Activated T-cell treated with anti-CD3 and anti-CD28 coated beads, Interleukin-2, amount 50 U/mL, for 1 hour (primary cell): ENCODE data around the gene PTPRT.
"Not testable (repeated sequence)": the region's sequence is repeated elsewhere in the genome, so short reads cannot be mapped to it uniquely, and the experiment has no call there.

Experiments
- DNase-seq: peaks from one replicate; pipeline ENCODE4 v3.0.0-alpha.2; 2020

The PTPRT gene

DNA sequence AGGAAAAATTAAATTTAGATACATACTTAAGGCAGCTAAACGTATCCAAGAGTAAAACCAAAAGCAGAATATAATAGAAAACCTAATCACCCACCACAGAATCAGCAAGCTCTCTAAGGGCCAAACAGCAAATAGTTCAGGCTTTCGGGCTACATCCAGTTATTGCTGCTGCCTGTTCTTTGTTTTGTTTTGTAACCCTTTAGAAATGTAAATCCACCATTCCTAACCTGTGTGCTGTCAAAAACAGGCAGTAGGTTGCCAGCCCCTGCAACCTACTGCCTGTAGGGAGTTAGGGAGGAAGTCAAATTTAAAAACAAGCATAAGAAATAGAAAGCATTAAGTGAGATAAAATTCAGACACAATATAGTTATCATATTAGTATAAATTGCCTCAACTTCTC is 225.9 kb downstream of the PTPRT start:
- no peak for DNase-seq

DNA sequence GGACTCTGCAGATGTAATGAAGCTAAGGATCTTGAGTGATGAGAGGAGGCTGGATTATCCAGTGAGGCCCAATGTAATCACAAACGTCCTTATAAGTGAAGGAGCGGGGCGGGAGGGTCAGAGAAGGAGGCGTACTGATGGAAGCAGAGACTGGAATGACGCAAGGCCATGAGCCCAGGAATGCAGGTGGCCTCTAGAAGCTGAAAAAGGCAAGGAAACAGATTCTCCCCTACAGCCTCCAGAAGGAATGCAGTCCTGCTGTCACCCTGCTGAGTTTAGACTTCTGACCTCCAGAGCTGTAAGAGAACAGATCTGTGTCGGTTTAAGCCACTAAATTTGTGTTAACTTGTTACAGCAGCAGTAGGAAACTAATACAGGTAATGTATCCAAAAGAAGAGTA is 227.9 kb downstream of the PTPRT start:
- no peak for DNase-seq

DNA sequence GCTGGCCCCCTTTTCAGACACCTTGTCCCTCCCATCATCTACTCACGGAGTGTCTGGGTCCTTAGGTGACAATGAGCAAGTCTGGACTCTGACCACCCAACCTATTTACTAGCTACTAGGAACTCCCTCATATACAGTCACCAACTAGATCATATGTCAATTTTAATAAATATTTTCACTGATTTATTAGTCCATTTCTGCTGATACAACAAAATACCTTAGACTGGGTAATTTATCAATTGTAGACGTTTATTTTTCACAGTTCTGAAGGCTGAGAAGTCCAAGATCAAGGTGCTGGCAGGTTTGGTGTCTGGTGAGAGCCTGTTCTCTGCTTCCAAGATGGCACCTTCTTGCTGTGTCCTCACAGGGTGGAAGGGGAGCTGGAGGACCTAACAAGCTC is 229.7 kb downstream of the PTPRT start:
- DNase-seq, result no peak

DNA sequence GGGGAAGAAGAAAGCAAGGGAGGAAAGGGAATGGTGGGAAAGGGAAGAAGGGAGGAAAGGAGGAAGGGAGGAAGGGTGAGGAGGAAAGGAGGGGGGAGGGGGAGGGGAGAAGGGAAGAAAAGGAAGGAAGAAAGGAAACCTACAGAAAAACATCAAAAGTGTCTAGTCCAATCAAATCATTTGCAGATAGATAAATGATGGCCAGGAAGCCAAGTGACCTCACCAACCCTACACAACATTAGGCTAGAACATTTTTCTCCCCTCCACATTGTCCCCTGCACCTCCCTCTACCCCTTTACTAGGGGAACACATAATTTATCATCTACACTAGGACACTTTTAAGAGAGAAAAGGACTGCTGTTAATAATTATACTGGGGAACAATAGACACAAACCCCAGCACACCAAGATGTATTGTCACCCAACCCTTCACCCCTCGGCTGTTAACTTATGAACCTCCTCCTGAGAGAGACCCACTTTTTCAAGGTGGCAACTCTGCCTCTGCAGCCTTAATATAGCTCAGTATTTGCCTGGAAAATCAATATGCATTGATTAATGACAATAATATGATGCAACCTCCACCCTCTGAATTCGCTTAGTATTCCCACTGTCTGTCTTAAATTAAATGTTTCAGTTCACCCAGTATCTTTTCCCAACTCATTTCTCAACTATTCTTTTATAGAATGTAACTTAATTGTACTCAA is 231.2 kb downstream of the PTPRT start:
- no peak for DNase-seq

DNA sequence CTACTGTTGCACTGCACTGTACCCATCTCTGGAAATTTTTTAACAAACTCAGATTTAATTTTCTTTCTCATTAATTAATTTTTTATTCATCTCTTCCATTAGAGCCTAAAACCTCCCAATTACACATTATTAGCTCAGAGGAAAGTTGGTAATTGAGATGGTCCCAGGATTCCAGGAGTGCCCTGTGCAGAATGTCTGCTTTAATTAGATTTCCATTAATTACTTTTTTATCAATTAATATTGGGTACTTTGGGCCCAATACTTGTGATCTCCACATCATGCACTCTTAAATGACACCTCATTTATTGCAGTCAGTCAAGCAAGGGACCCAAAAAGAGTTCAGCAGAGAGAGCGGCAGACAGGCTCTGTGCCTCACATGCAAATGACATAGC is 232.0 kb downstream of the PTPRT start:
- DNase-seq, result no peak

DNA sequence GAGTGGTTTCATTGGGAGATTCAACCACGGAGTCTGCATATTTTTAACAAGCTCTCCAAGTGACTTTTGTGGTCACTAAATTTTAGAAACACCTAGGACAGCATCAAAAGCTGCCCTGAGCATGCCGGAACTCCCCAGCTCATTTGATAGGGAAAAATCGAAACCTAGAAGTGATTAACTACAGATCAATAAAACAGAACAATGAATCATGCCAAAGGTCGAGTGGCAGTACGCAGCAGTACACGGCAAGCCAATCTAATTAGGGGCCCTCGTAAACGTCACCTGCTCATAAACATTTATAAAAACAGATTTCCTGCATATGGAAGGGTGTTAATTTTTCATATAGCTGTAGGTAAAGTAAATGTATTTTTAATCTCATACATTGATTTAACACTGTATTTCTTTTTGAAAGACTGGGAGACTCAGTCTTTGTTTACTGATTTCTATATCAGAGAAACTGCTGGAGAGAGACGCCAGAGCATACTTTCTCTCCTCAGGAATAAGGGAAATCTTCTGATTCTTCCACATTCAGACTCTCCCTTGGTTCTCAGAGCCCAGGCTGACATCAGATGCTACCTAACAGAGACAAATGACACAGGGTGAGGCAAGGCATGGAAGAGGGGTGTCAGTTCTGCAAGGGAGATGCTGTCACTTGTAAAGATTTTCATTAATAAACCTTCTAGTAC is 232.5 kb downstream of the PTPRT start:
- no peak for DNase-seq

DNA sequence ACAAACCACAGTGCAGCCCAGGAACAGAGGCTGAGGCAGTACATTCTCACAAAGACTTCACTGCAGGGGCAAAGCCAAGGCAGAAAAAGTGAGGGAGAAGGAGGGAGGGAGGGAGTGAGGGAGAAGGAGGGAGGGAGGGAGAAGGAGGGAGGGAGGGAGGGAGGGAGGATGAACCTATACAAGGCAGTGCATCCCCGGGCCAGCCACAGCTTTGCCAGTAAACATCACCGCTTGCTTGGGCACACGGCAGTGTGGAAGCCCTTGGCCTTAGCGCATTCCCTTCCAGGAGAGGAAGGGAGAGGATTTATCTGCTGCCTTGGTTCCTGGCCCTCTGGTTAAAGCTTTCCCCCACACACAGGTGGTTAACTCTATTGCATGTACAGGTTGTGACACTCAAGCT is 234.0 kb downstream of the PTPRT start:
- DNase-seq, result no peak

DNA sequence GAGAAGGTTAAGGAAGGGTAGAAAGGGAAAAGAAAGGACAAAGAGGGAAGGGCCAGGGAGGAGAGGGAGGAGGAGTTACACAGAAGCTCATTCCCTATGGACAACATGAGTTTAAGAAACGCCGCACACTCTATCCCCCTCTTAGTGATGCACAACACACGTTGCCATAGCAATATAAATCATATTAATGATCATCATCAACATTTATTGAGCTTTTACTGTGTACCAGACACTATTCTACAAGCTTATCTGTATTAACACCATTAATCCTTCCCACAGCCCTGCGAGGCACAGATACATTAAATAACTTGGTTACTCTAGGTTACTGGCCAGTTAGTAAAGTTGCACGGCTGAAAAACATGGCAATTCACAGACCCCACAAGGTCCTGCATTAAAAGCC is 234.8 kb downstream of the PTPRT start:
- no peak for DNase-seq

DNA sequence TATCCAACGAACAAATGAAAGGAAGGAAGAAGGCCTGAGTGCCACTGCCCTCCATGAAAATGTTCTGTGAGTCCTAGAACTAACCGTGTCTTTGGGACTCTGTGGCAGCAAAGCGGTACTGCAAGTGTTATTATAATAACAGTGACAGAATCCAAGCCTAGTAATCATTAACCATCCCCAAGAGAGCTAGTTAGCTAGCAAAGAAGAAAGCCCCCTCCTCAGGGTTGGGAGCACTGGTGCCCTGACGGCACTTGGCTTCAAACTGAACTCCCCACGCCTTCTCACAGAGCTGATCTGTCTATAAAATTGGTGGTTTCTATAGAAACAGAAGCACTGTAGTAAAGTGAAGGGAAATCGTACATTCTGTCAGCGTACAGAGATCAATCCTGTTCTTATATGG is 239.8 kb downstream of the PTPRT start:
- DNase-seq, result no peak

DNA sequence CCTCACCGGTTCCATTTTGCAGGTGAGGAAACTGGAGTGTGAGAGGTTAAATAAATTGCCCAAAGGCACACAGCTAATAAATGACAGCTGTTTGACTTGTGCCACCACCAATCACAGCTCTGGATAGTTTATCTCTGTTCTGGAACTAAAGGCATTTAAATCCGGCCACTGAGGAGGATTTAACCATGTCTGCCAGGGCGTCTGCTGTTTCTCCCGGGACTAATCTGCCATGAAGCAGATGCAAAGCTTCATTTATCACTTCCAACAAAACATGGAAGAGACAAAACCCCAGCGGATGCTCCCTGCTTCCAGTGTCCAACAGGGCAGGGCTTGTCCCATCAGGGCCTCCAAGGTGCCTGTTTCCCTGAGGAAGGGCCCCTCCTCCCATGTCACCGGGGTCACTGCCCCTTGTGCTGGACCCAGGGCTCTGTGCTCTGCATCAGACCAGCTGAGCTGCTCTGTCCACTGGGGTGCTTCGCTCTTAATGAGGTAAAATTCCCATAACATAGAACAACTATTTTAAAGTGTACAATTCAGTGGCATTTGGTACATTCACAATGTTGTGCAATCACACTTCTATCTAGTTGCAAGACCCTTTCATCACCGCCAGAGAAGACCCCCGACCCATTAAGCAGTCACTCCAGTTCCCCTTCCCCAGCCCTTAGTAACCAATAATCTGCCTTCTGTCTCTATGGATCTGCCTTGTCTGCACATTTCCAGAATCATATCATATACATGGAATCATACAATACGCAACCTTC is 244.3 kb downstream of the PTPRT start:
- DNase-seq, result no peak

DNA sequence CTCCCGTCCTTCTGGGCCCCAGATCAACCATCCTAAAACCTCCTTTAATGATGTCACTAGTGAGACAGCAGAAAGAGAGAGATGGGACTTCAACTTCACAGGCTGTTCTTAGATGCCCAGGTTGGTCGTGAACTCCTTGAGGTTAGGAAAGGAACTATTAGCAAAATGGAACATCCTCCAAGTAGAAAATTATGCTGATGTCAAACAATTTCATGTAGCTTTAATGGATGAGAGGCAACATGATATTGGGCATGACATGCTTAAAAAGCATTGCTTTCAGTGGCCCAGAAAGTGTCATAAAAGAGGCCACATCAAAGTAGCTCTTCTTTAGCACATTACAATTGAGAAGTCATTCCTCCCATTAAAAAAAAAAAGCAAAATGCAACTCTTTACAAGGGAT is 248.1 kb downstream of the PTPRT start:
- no peak for DNase-seq

DNA sequence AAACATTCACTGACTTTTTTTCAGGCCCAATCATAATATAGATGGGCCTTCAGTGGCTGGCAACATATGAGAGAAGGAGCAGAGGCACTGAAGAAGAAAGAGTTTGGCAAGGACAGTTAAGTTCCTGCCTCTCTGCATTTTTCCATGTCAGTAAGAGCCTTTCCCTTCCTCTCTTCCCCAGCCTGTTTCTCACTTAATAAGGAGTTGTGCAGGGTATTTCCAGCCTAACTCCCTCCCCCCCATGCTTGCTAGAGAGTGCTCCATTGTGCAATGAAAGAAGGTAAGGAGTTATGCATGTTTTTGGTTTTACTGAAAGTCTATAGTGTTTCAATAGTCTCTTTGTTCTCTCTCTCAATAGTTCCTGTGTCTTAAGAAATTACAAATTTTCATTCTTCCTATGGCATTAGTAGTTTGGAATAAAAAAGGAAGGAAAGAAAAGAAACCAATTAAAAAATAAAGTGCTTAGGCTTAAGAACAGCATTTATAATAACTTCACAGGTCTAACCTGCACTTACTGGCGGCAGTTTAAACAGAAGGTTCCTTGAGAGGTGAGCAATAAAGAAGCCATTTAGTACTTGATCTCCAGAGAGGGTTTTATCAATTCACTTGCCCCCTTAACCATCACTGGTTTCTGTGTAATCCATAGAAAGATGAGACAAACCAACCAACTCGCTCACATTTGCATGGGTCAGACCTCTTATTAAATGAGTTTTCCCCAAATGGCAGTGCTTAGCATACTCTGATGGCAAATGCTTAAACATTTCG is 251.1 kb downstream of the PTPRT start:
- DNase-seq, result no peak

DNA sequence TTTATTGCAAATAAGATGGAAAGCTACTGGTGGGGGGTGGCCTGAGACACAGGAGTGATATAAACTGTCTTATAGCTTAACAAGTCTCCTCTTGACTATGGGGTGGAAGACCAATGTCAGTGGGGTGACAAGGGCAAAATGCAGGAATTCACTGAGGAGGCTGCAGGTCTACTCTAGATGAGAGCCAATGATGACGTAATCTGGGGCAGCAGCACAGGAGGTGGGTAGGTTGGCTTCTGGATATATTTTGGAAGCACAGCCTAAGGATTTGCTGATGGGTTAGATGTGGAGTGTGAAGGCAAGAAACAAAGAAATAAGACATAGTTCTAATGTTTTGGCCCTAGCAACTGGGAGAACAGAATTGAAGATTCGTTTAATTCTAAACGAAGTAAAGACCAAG is 253.2 kb downstream of the PTPRT start:
- DNase-seq, result no peak

DNA sequence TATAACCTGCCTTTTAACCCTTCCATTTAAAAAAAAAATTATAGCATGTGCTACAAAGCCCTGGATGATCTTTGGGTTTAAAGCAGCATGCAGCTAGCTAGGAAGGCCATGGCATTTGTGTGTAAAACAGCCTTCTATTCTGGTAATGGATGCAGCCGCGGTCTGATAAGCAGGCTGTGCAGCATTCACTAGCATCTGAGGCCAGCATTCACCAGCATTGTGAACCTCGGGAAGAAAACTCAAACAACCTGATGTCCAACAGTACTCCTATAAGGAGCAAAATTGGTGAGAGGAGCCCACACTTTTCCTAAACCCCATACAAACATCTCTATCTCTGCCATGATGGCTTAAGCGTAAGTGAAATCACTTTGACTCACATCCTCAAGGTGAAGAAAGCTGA is 265.5 kb downstream of the PTPRT start:
- DNase-seq, result no peak

DNA sequence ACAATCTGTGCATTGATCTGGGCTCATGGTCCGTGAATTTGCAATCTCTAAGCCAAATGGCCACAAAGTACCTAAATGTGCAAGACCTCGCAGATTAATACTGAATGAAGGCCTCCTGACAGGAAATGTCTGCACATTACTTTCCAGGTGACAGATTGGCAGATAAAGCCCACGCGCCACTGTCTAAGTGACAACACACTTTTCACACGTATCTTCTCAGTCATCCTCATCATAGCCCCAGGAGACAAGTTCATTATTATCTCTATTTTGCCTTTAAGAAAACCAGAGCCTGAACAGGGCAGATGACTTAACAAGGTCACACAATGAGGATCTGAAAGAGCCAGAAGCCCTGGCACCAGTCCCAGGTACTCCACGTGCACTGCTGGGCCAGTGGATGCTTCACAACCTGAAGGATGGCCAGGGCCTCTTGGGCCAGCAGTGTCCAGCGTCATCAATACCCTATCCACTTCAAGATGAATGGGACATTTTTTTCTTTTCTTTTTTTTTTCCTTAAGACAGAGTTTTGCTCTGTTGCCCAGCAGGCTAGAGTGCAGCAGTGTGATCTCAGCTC is 266.3 kb downstream of the PTPRT start:
- no peak for DNase-seq

DNA sequence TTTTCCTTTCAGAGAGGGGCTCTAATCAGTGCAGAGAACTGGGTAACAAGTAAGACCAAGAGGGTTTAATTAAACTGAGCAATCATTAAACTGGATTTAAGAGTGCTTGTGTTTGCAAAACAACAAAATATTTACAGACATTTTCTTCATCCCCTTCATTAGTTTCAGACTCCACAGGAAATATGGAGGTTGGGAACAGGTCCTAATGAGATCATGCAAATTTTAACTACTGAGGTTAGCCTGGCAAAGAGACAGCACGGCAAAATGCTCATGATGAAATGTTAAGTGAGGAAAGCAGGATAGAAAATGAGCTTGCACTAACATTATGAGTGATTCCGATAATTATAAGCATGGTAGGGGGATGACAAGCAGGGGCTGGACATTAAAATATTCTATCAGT is 268.9 kb downstream of the PTPRT start:
- no peak for DNase-seq

DNA sequence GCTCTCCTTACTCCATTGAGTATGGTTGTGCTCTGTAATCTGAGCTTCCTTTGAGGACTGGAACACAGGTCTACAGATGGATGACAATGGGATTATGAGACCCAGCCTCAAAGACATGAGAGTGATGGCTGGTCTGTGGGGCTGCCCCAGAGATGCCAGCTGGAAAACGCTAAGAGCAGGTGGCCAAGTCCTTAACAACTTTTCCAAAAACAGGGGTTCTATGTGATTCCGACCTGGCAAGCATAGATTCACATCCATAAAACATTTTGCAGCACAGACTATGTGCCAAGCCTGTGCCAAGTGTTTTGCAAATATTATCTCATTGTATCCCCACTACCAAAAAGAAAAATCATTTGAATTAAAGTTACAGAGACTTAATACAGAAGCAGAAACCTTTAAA is 270.4 kb downstream of the PTPRT start:
- no peak for DNase-seq

DNA sequence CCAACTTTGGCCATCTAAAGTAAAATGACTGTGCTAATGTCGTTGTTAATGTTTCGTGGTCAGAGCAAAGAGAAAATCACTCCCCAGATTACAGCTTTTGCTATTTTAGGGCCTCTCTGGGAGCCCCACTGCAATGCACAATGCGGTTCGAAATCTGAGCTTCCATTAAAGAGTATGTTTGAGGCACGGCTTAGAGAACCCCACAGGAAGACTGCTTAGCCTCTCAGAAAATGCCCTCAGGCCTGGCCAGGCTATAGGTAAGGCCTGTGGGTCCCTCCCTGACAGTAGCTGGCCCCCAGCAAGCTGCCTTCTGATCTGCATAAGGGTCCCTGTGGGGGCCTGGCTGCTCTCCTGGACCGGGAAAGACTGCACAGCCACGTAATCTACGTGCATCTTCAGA is 274.6 kb downstream of the PTPRT start:
- DNase-seq, result no peak

DNA sequence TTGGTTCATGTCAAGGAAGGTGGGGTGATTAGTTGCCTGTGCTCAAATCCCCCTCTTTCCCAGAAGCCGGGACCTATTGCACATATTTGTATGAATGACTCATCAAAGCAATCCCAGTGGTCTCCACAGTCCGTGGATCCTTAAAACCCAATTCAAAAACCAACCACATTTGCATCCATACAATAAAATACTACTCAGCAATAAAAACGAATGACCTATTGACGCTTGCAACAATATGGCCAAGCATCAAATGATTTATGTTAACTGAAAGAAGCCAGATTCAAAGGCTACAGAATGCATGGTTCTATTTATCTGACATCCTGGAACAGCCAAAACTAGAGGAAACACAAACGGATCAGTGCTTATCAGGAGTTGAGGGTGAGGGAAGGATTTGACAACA is 275.4 kb downstream of the PTPRT start:
- DNase-seq, result no peak

DNA sequence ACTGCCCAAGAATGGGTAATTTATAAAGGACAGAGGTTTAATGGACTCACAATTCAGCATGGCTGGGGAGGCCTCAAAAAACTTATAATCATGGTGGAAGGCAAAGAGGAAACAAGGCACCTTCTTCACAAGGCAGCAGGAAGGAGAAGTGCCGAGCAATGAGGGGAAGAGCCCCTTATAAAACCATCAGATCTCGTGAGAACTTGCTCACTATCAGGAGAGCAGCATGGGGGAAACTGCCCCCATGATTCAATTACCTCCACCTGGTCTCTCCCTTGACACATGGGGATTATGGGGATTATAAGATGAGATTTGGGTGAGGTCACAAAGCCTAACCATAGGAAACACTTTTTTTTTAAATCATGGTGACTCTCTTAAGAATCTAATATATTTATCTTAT is 278.9 kb downstream of the PTPRT start:
- DNase-seq, result not testable (repeated sequence)

DNA sequence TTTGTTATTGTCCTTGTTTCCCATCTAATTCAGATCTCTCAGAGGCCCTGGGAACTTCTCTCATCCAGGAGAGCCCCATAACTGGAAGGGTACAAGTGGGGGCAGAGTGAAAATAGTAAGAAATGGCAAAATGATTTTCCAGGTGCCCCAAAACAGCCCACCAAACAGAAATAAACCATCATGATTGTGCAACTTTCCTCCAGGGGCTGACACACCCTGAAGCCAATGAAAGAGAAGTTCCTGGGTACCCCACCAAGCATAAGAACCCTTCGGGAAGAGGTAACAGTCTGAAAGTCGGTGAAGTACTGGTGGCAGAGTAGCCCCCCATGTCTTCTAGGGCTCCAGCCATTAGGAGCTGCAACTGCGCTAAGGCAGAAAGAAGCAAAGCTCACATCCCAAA is 282.0 kb downstream of the PTPRT start:
- DNase-seq, result no peak

DNA sequence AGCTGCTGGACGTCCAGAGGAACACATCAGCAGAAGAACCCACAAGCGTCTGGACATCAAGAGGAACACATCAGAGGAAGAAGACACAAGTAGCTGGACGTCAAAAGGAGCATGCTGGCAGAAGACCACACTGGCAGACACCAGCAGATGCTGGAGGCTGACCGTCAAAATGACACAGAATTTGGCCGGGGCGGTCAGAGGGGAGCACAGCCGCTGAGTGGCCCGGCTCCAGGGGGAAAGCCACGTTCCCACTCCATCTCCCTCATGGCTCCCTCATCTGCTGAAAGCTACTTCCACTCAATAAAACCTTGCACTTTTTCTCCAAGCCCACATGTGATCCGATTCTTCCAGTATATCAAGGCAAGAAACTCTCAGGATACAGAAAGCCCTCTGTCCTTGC is 283.6 kb downstream of the PTPRT start:
- no peak for DNase-seq

DNA sequence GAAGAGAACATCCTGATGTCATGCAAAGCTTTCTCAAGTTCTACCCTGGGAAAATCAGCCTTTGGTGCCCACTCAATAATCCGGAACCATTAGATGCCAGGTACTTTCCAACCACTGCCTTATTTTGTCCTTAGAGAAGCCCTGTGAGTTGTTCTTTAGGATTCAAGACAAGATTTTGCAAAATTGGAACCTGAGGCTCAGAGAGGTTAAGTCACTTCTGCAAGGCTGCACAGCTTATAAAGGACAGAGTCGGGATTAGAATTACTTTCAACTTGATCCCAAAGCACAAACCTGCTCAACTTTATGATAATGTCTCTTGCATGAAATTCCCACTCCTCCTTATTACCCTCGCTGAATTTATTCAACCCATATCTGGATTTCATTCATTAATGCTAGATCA is 287.2 kb downstream of the PTPRT start:
- no peak for DNase-seq
